GM21619 (cell line): ENCODE results near the gene ARMC7.
"Not testable (repeated sequence)": the region's sequence is repeated elsewhere in the genome, so short reads cannot be mapped to it uniquely, and the experiment has no call there.

Experiments
- ATAC-seq: cut with Tn5 transposase; IDR thresholded peaks from one replicate; pipeline ENCODE4 v1.9.1; 2021; ENCODE audit not compliant: unreplicated experiment

Gene ARMC7

DNA sequence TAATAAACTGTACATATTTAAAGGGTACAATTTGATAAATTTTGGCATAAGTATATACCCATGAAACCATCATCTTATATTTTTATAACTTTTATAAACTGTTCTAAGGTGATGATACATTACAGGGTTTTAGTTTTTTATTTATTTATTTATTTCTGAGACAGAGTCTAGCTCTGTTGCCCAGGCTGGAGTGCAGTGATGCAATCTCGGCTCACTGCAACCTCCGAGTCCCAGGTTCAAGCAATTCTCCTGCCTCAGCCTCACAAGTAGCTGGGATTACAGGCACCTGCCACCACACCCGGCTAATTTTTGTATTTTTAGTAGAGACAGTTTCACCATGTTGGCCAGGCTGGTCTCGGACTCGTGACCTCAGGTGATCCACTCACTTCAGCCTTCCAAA, 18.2 kb downstream of the ARMC7 start:
- not testable (repeated sequence) for ATAC-seq

DNA sequence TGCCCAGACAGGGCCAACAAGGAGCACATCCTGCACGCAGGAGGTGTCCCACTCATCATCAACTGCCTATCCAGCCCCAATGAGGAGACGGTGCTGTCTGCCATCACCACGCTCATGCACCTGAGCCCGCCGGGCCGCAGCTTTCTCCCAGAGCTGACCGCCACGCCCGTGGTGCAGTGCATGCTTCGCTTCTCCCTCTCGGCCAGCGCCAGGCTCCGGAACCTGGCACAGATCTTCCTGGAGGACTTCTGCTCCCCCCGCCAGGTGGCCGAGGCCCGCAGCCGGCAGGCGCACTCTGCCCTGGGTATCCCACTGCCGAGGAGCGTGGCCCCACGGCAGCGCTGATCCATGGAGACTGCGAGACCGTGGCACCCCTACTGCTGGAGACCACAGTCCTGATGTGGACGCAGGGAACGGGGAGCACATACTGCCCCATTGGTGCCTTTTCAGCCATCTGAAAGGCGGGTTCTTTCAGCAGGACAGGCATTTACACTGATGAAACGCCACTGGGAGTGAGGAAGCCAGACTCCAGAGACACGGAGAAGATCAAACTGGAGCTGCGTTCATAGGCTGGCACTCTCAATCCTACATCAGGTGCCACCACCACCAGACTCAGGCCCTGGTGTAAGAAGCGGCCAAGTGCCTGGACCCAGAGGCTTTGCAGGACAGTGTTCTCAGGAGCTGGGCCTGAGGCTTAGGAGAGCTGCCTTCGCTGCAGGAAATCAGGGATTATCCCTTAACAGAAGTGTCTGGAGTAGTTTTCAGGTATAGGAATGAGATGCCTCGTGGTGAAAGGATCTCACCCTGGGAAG, 19.1 kb downstream of the ARMC7 start:
- ATAC-seq = no peak

DNA sequence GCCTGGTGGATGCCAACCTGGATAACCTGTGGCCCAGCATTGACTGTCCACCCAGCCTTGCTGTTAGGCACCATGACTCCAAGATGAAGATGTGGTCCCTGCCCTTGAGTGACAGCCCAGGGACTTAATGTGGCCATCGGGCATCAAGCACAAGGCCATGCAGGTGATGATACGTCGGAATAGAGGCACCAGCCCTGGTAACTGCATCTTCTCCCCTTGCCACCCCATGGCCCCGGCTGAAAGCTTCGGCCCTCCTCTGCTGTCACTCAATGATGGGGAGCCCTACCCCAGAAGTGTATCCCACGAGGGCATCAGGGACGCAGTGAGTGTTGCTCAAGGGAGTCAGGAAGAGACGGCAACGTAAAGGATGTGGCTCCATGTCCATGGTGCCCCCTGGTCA, 19.8 kb downstream of the ARMC7 start:
- no peak for ATAC-seq

DNA sequence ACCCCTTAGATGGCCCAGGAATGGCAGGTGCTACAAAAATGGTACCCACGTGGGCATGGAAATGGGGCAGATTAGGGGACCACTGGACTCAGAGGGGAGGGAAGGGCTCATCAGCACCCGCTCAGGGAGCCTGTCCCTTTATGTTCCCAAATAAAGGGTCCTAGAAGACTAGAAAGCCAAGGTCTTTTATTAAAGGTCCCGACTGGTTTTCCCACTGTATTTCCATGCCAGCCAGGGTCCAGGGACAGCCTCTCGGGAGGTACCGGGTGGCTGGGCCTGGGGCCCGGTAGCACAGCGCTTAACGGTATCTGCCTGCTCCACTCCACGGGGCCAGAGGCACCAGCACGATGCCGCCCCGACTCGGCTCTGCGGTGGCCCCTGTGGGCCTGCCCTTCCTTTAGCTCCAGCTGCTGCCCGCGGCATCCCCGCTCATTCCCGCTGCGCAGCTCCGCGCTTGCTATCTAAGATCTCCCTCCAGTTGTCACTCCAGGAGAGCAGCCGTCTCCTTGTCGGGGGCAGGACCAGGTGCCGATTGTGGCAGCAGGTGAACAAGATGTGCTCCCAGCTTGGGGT, 20.4 kb downstream of the ARMC7 start:
- ATAC-seq = no peak

- peak; percentile 18 for ATAC-seq
These were observed 21.0 kb downstream of the ARMC7 start for GRCh38 chr17:75130632-75131277.

- peak; percentile 78 for ATAC-seq
These were observed 21.7 kb downstream of the ARMC7 start, which contains the start of gene NT5C for GRCh38 chr17:75131278-75132017. Gene NT5C, minus strand, starts transcription at chr17:75131742. Its CDS starts 35 bp downstream, at chr17:75131707.

DNA sequence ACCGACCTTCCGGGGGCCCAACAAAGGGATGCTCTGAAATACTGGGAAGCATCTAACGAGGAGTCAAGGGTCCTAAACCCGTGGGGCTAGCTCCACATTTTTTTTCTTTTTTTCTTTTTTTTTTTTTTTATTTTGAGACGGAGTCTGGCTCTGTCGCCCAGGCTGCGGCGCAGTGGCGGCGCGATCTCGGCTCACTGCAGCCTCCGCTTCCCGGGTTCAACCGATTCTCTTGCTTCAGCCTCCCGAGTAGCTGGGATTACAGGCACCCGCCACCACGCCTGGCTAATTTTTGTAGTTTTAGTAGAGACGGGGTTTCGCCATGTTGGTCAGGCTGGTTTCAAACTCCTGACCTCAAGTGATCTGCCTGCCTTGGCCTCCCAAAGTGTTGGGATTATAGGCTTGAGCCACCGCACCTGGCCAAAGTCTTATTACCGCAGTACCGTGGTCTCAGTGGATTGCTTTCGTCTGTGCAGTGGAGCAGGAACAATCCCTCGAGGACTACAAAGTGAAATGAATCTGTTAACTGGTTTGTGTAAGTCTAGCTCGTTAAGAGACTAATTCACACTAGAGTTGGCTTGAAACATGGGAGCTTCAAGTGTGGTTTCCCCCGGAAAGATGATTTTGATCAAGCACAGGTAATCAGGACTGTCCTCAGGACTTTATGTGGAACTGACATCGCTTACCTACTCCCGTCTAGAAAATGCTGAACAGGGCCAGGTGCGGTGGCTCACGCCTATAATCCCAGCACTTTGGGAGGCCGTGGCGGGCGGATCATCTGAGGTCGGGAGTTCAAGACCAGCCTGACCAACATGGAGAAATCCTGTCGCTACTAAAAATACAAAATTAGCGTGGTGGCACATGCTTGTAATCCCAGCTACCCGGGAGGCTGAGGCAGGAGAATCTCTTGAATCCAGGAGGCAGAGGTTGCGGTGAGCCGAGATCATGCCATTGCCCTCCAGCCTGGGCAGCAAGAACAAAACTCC, 22.5 kb downstream of the ARMC7 start:
- ATAC-seq = not testable (repeated sequence)

DNA sequence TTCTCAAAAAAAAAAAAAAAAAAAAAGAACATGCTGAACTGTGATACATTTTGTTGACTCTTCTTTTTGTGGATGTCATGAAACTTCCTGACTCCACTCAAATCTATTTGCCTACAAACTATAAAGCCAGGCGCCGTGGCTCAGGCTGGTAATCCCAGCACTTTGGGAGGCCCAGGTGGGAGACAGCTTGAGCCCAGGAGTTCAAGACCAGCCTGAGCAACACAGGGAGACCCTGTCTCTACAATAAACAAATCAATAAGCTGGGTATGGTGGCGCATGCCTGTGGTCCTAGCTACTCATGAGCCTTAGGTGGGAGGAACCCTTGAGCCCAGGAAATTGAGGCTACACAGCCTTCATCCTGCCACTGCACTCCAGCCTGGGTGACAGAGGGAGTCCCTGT, 23.2 kb downstream of the ARMC7 start:
- ATAC-seq = no peak

- ATAC-seq = not testable (repeated sequence)
These were observed 24.0 kb downstream of the ARMC7 start for GRCh38 chr17:75133607-75134347.

- no peak for ATAC-seq
These were observed 25.7 kb downstream of the ARMC7 start for GRCh38 chr17:75135452-75135851.

- no peak for ATAC-seq
These were observed 26.2 kb downstream of the ARMC7 start for GRCh38 chr17:75135946-75136345.

- ATAC-seq = not testable (repeated sequence)
These were observed 28.0 kb downstream of the ARMC7 start for GRCh38 chr17:75137762-75138161.

GRCh38 chr17:75138519-75138918, 28.8 kb downstream of the ARMC7 start:
- no peak for ATAC-seq

GRCh38 chr17:75142236-75142971, 32.6 kb downstream of the ARMC7 start:
- ATAC-seq = no peak

GRCh38 chr17:75144816-75145512, 35.2 kb downstream of the ARMC7 start:
- ATAC-seq = no peak

GRCh38 chr17:75146592-75146991, 36.8 kb downstream of the ARMC7 start:
- no peak for ATAC-seq

- no peak for ATAC-seq
These were observed 38.2 kb downstream of the ARMC7 start for GRCh38 chr17:75147878-75148546.

GRCh38 chr17:75151930-75152329, 42.2 kb downstream of the ARMC7 start:
- no peak for ATAC-seq
